HCT116 (cell line): ENCODE measurements around the gene OPN5. TPM values are rescaled to one million over a fixed set of nuclear protein-coding genes. Genes with fewer than 3 reads are reported as not detected.

Experiments
- ATAC-seq: fragments of 200-7000 bp; cut with Tn5 transposase; 2 replicates; pipeline ENCODE4 v1.9.1; 2020; ENCODE audit warnings: mild to moderate bottlenecking, moderate library complexity
- BruUV-seq: library from RNA; stranded (reverse); fragments of 400-500 nt; replicated peaks from 2 replicates; lab custom pipeline; 2021; lab: Mats Ljungman, UMichigan
- CTCF ChIA-PET: fragments of 300-600 bp; sonication (Branson Sonifier 250); formaldehyde crosslinking; loops from one replicate; lab custom pipeline; 2021; ENCODE audit warnings: antibody characterized with exemption; lab: Charles Lee
- POLR2A ChIA-PET: fragments of 300-600, 350-600 bp; sonication (Branson Sonifier 250); formaldehyde crosslinking; loops from one replicate; lab custom pipeline; 2021; ENCODE audit warnings: antibody characterized with exemption; lab: Charles Lee
- RAD21 ChIA-PET, 2 experiments: fragments of 300-600 bp; sonication (Branson Sonifier 250); formaldehyde crosslinking; loops; one replicate each; lab custom pipeline; 2023; ENCODE audit warnings: low total read pairs in 2 of 2; ENCODE audit not compliant: uncharacterized antibody in 2 of 2, unreplicated experiment in 2 of 2, low non-redundant PET in 1 of 2; lab: Charles Lee
- DNase-seq: peaks from one replicate; pipeline ENCODE4 v3.0.0-alpha.2; 2010; ENCODE audit warnings: low read depth, low spot score
- H2AFZ ChIP-seq: fragments of 200-600 bp; shearing (Covaris generic), sonication (generic); 2 replicates; pipeline ENCODE4 v1.6.1; 2017; ENCODE audit warnings: low read depth, mixed run types, mixed read lengths, antibody characterized with exemption, low read length; ENCODE audit not compliant: poor library complexity, severe bottlenecking
- H3K27ac ChIP-seq: 2 replicates; pipeline ENCODE4 v1.5.1; 2012; ENCODE audit warnings: low read depth, low read length
- H3K27me3 ChIP-seq: fragments of 200-600 bp; sonication (generic); 2 replicates; pipeline ENCODE4 v1.6.1; 2016; ENCODE audit warnings: mixed run types, low read length, mixed read lengths; ENCODE audit not compliant: insufficient read depth
- H3K36me3 ChIP-seq, 2 experiments: fragments of 200-500 bp in 1 of 2; fragments of 200-600 bp in 1 of 2; sonication (Bioruptor generic) in 1 of 2; sonication (generic) in 1 of 2; 2 replicates each; pipeline versions ENCODE4 v1.5.1 to v1.6.1; 2014 to 2016; ENCODE audit warnings: low read length in 2 of 2, inconsistent platforms in 1 of 2, mixed read lengths in 1 of 2, mixed run types in 1 of 2; ENCODE audit not compliant: insufficient read depth in 2 of 2, control insufficient read depth in 1 of 2
- H3K4me1 ChIP-seq, 2 experiments: fragments of 200-600 bp in 1 of 2; sonication (generic) in 1 of 2; 2 replicates each; pipeline versions ENCODE4 v1.5.1 to v1.6.1; 2012 to 2017; ENCODE audit warnings: low read length in 2 of 2, inconsistent platforms in 1 of 2, mild to moderate bottlenecking in 1 of 2, mixed read lengths in 1 of 2, mixed run types in 1 of 2, moderate library complexity in 1 of 2; ENCODE audit not compliant: insufficient read depth in 2 of 2, control insufficient read depth in 1 of 2
- H3K4me2 ChIP-seq: fragments of 200-600 bp; sonication (generic); 2 replicates; pipeline ENCODE4 v1.6.1; 2017; ENCODE audit warnings: mixed run types, low read length, mixed read lengths
- H3K4me3 ChIP-seq, 2 experiments: fragments of 200-600 bp in 1 of 2; sonication (generic) in 1 of 2; replicated peaks in 1 of 2; 2 replicates each; pipeline ENCODE4 v1.5.1; 2011 to 2016; ENCODE audit warnings: low read length in 2 of 2, control low read depth in 1 of 2, low read depth in 1 of 2, mild to moderate bottlenecking in 1 of 2, mixed read lengths in 1 of 2, mixed run types in 1 of 2
- H3K79me2 ChIP-seq: fragments of 200-600 bp; sonication (generic); 2 replicates; pipeline ENCODE4 v1.6.1; 2017; ENCODE audit warnings: mild to moderate bottlenecking, mixed run types, low read length, moderate library complexity, mixed read lengths; ENCODE audit not compliant: insufficient read depth
- H3K9ac ChIP-seq: fragments of 200-600 bp; sonication (generic); 2 replicates; pipeline ENCODE4 v1.6.1; 2016; ENCODE audit warnings: low read length, mixed read lengths
- H3K9me2 ChIP-seq: fragments of 200-600 bp; sonication (generic), shearing (Covaris generic); 2 replicates; pipeline ENCODE4 v1.6.1; 2017; ENCODE audit warnings: mixed run types, mild to moderate bottlenecking, moderate library complexity; ENCODE audit not compliant: insufficient read depth
- H3K9me3 ChIP-seq, 2 experiments: fragments of 200-500 bp in 1 of 2; fragments of 200-600 bp in 1 of 2; sonication (Bioruptor generic) in 1 of 2; sonication (generic) in 1 of 2; 2 replicates each; pipeline ENCODE4 v1.6.1; 2014 to 2017; ENCODE audit warnings: low read length in 2 of 2, mixed read lengths in 2 of 2, inconsistent platforms in 1 of 2, low read depth in 1 of 2, mild to moderate bottlenecking in 1 of 2, mixed run types in 1 of 2, moderate library complexity in 1 of 2; ENCODE audit not compliant: control insufficient read depth in 1 of 2, insufficient read depth in 1 of 2
- H4K20me1 ChIP-seq: fragments of 200-600 bp; sonication (generic), shearing (Covaris generic); 2 replicates; pipeline ENCODE4 v1.6.1; 2017; ENCODE audit warnings: mixed run types, mild to moderate bottlenecking, moderate library complexity; ENCODE audit not compliant: insufficient read depth
- CBX3 ChIP-seq: IDR thresholded peaks from 2 replicates; pipeline ENCODE4 v1.6.1; 2012; ENCODE audit warnings: low read depth
- EZH2 ChIP-seq: fragments of 200-600 bp; sonication (generic); IDR thresholded peaks from 2 replicates; pipeline ENCODE4 v1.6.1; 2017; ENCODE audit warnings: antibody characterized with exemption, mixed run types
- EZH2phosphoT487 ChIP-seq: fragments of 200-600 bp; IDR thresholded peaks from 2 replicates; pipeline ENCODE4 v1.6.1; 2018; ENCODE audit warnings: antibody characterized with exemption, borderline replicate concordance
- RAD21 ChIP-seq: IDR thresholded peaks from 2 replicates; pipeline ENCODE4 v1.6.1; 2012; ENCODE audit warnings: low read depth, mild to moderate bottlenecking
- ZFX ChIP-seq: fragments of 450-650 bp; IDR thresholded peaks from 2 replicates; pipeline ENCODE4 v1.6.1; 2017
- intact Hi-C: fragments of 100-400 bp; cut with micrococcal nuclease; formaldehyde crosslinking; loops from 2 replicates; pipeline ENCODE4 v1.10.0; 2022
- total RNA-seq: library from RNA; stranded (reverse); gene quantifications from one replicate; pipeline ENCODE4 v1.2.1, GENCODE V29; 2021; ENCODE audit not compliant: unreplicated experiment
- TF ChIP-seq, protein P1 (sequence below): IDR thresholded peaks from 2 replicates; pipeline ENCODE4 v1.6.1; 2012
- TF ChIP-seq, protein P2 (sequence below), 3 experiments: fragments of 200-600 bp in 1 of 3; sonication (generic) in 1 of 3; IDR thresholded peaks in 2 of 3; conservative IDR thresholded peaks in 1 of 3; 2 replicates each; pipeline ENCODE4 v1.5.1; 2012 to 2017; ENCODE audit warnings: low read depth in 2 of 3, low read length in 2 of 3, antibody characterized with exemption in 1 of 3, borderline replicate concordance in 1 of 3, control low read depth in 1 of 3, mild to moderate bottlenecking in 1 of 3, mixed read lengths in 1 of 3, mixed run types in 1 of 3, moderate library complexity in 1 of 3; ENCODE audit not compliant: insufficient read depth in 1 of 3
- TF ChIP-seq, protein P3 (sequence below): IDR thresholded peaks from 2 replicates; pipeline ENCODE4 v1.6.1; 2012

Gene OPN5
- total RNA-seq, 1 experiment from 2014 or later: not detected

DNA sequence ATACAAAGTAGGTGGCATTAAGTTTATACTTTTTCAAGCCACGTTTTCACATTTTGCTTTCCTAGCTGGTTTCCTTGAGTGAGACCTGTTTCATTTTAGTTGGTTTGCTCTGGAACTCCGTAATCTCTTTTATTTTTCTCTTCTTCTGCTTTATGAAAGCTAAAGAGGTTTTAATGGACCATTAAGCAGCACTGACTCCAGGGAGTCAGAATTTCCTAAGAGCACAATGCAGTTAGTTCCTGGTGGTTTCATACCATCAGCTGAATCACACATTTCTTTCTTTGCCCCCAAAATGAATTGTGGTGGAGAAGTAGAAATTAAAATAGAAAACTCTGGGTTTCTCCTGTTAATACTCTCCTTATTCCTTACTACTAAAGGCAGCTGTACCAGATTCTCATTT is 3.4 kb downstream of the OPN5 start:
- POLR2A ChIA-PET: no interaction called here
- no TSS peak for BruUV-seq
- RAD21 ChIA-PET: no interaction called here
- no peak for DNase-seq
- Histone ChIP-seq H3K4me3 (no peak overlapping the region), H3K9me3 (no peaks in the 10 kb centered on the region), H2AFZ (no peak overlapping the region), H3K27ac (no peak overlapping the region), H3K9ac (no peak overlapping the region), H3K4me1 (peaks cover 0 to 17% of the 10 kb centered on the region in 2 experiments; a peak in 1 of 4 replicates), H3K9me2 (no peaks in the 10 kb centered on the region), H3K36me3 (no peaks in the 10 kb centered on the region), H3K79me2 (no peaks in the 10 kb centered on the region), H3K27me3 (no peaks in the 10 kb centered on the region), H3K4me2 (no peak overlapping the region), H4K20me1 (no peaks in the 10 kb centered on the region)
- intact Hi-C loops: loop anchor here (5.0 to 10.0 kb wide), 2 partner anchors 287 to 1830 kb away; no protein-coding TSS in a partner anchor
- ATAC-seq: no peak
- TF ChIP-seq EZH2phosphoT487 (no peak), RAD21 (no peak), EZH2 (no peak), ZFX (no peak), CBX3 (no peak)
- TF ChIP-seq, protein P1, sequence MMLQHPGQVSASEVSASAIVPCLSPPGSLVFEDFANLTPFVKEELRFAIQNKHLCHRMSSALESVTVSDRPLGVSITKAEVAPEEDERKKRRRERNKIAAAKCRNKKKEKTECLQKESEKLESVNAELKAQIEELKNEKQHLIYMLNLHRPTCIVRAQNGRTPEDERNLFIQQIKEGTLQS: no peak
- TF ChIP-seq, protein P2, sequence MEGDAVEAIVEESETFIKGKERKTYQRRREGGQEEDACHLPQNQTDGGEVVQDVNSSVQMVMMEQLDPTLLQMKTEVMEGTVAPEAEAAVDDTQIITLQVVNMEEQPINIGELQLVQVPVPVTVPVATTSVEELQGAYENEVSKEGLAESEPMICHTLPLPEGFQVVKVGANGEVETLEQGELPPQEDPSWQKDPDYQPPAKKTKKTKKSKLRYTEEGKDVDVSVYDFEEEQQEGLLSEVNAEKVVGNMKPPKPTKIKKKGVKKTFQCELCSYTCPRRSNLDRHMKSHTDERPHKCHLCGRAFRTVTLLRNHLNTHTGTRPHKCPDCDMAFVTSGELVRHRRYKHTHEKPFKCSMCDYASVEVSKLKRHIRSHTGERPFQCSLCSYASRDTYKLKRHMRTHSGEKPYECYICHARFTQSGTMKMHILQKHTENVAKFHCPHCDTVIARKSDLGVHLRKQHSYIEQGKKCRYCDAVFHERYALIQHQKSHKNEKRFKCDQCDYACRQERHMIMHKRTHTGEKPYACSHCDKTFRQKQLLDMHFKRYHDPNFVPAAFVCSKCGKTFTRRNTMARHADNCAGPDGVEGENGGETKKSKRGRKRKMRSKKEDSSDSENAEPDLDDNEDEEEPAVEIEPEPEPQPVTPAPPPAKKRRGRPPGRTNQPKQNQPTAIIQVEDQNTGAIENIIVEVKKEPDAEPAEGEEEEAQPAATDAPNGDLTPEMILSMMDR (IDR thresholded peaks at IDR 0.05 in 2 of 3, conservative IDR thresholded peaks at IDR 0.05 in 1 of 3; ENCODE audit: borderline replicate concordance in 1 of 3, insufficient read depth in 1 of 3, low read depth in 2 of 3, low read length in 2 of 3): no peak
- TF ChIP-seq, protein P3, sequence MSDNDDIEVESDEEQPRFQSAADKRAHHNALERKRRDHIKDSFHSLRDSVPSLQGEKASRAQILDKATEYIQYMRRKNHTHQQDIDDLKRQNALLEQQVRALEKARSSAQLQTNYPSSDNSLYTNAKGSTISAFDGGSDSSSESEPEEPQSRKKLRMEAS: no peak
- CTCF ChIA-PET: interaction anchor here (4.2 kb wide), 1 partner anchor 154 kb away, joined by 23 read pairs; no protein-coding TSS in a partner anchor
